ENCODE data around the gene C11orf58.

C11orf58 gene

GRCh38 chr11:16786131-16786530 lies 47.7 kb downstream of the C11orf58 start:
- DNase-seq, result no peak

- DNase-seq, result no peak
These were observed 48.7 kb downstream of the C11orf58 start for GRCh38 chr11:16787035-16787742.

- DNase-seq, result no peak
These were observed 50.0 kb downstream of the C11orf58 start for GRCh38 chr11:16788141-16789062.

DNA sequence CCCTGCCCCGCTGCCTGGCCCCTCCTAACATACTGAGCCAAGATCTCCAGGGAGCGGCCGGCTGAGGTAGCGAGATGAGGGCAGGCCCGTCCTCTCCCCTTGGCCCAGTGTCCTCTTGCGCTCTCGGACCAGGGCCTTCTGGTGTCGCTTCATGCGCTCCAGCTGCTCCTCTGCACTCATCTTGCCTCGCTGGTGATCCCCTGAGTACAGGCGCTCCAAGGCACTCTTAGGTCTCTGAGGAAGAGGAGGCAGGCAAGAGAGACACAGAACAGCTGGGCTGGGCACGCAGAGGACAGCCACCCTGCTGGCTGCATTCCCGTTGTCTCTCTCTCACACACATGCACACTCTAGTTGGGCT lies 50.6 kb downstream of the C11orf58 start:
- DNase-seq, result no peak

DNA sequence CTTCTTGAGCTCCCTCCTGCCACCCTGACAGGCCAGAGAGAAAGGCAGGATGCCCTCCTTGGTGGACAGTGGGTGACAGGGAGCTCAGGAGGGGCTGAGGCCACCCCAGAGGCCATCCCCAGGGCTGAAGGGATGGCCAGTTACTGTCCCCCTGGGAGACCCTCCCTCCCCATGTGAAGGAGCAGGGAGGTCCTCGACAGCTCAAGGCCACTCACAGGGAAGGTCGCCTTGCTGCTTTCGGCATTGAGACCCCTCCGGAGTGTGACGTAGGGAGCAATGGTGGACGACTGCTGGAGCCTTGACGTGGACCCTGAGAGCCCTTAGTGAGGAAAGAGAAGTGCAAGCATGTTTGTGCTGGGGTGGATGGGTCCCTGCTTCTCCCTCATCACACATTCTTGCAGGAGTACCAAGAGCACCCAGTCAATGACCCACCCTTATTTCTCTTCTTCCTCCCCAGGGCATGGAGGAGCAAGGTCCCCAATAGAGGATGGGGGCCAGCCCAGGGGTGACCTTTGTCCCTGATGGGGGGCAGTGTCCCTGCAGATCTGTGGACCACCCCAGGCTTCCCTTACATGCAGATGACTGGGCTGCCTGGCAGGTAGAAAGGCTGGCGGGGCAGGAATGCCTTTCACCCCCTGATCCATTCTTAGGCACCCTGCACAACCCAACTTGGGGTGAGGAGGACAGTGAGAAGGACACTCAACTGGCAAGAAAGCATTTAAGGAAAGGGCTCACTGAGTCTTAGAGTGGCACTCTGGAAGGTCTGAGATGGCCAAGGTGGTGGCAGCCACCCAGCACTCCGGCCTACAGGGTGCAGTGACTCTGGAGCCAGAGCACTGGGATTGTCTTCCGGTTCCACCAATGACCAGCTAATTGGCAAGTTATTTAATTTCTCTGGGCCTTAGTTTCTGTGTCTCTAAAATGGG lies 51.4 kb downstream of the C11orf58 start:
- no peak for DNase-seq

DNA sequence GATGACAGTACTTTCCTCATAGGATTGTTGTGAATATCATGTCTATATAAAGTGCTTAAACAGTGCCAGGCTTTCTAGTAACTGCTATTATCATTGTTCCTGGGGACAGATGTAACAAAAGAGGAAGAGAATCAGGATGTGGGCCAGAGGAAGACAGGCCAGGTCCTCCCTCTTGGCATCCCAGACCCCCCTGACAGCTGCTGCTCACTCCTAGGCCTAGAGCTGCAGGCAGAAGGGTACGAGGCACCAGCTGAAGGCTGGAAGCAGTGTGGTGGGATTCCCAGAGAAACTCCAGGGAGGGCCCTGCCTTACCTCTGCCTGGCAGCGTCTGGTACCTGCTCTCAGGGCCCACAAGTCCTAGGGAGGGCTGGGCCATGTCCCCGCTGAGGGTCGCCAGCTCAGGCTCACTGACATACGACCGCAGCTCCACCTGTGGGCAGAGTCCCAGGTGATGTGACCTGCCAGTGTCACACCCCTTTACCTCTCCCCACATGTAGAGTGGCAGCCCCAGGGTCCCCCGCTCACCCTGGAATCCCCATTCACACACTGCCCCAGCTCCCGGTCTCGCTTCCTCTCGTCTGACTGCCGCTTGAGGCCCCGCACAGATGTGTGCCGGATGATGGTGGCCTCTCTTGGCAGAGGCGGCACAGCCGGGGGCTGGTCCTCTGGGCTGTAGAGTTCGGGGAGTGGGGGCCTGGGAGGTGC lies 52.2 kb downstream of the C11orf58 start:
- DNase-seq, result no peak

DNA sequence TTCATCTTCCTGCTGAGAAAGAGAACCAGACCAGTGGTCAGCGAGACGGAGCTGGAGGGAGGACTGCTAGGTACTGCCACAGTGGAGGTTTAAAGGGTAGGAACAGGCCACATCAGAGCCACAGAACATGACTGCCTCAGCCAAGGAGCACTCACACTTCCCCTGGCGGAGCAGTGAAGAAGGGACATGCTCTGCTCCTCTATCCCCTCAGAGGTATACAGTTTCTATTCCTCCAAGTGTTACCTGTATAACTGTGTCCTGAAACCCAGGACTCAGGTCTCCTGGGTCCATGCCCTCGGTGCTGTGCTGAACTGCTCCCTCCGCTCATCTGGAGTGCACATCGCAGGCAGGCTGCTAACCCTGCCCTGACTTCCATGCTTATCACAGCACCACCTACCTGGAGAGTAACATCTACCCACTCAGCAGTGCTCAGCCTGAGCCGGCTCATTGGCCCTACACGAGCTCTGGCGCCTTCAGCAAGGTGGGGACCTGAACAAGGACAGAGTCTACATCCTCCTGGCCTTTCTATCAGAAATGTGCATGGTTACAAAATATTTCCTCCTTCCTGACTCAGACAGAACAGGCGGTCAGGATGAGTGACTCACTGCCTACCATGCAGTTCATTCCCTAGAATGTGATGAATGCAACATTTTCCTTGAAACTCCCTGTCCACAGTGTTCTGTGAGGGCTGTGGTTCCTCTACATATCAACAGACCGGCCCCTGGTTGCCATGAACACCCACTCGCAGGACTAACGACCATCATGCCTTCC lies 52.9 kb downstream of the C11orf58 start:
- no peak for DNase-seq

GRCh38 chr11:16792426-16792825 lies 54.0 kb downstream of the C11orf58 start:
- DNase-seq, result no peak

- no peak for DNase-seq
These were observed 54.6 kb downstream of the C11orf58 start for GRCh38 chr11:16793009-16793408.

- no peak for DNase-seq
These were observed 55.1 kb downstream of the C11orf58 start for GRCh38 chr11:16793511-16793910.

DNA sequence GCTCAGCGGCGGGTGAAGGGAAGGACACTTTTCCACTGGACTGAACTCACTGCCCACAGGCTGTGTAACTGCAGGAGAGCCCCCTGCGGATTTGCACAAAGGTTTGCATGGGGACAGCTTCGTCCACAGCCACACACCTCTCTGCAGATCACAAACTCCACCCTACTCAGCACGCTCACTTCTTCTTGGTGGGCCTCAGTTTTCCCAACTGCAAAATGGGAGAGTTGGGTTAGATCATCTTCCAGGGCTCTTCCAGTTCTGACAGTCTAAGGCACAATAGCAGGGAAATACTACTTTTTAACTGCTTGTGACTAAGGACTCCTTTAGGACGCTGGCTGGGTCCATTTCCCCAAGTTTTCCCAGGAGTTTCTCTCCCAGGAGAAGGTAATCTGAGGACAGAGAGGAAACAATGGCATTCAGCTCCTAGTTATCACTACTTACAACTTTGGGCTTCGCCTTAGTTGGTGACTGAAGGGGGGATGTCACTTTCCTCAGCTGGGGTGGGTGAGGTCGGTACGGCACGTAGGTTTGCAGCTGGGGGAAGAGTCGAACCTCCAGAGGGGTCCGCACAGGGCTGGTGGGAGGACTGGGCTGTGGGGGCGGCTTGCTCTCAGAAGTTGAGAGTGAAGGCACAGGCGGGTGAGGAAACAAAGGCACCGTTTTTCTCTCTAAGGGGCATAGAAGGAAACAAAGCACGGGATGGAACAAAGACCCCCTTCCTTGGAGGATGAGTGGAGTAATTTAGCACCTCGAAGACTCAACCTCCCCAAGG lies 55.8 kb downstream of the C11orf58 start:
- DNase-seq, result no peak

GRCh38 chr11:16795146-16795545 lies 56.7 kb downstream of the C11orf58 start:
- DNase-seq, result no peak

DNA sequence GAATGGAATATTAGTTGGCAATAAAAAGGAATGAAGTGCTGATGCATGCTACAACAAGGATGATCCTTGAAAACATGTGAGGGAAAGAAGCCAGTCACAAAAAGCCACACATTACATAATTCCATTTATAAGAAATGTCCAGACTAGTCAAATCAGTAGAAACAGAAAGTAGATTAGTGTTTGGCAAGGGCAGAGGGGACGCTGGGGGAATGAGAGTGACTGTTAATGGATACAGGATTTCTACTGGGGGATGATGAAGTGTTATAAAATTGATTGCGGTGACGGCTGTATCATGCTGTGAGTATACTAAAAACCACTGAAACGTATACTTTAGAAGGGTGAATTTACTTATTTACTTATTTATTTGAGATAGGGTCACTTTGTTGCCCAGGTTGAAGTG lies 57.9 kb downstream of the C11orf58 start:
- no peak for DNase-seq

GRCh38 chr11:16797776-16798175 lies 59.3 kb downstream of the C11orf58 start:
- no peak for DNase-seq

- DNase-seq, result no peak
These were observed 60.8 kb downstream of the C11orf58 start for GRCh38 chr11:16799221-16799620.

- no peak for DNase-seq
These were observed 61.4 kb downstream of the C11orf58 start for GRCh38 chr11:16799890-16800289.

DNA sequence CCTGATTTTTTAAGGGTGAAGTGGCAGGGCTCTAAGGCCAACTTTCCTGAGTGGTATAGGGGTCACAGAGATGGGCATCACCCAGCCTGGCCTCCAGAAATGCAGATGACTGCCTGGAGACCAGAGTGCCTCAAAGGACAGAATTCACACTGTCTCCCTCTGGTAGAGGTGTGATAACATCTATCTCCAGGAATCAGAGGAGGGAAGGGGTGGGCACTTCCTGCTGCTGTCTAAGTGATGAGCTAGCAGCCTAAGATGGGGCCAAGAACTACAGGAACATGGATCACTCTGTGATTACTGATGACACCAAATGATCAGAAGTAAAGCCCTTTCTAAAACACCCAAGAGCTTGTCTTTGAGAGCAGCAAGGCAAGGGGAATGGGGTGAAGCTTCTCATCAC lies 61.9 kb downstream of the C11orf58 start:
- DNase-seq, result no peak

GRCh38 chr11:16801288-16801980 lies 63.0 kb downstream of the C11orf58 start:
- no peak for DNase-seq

DNA sequence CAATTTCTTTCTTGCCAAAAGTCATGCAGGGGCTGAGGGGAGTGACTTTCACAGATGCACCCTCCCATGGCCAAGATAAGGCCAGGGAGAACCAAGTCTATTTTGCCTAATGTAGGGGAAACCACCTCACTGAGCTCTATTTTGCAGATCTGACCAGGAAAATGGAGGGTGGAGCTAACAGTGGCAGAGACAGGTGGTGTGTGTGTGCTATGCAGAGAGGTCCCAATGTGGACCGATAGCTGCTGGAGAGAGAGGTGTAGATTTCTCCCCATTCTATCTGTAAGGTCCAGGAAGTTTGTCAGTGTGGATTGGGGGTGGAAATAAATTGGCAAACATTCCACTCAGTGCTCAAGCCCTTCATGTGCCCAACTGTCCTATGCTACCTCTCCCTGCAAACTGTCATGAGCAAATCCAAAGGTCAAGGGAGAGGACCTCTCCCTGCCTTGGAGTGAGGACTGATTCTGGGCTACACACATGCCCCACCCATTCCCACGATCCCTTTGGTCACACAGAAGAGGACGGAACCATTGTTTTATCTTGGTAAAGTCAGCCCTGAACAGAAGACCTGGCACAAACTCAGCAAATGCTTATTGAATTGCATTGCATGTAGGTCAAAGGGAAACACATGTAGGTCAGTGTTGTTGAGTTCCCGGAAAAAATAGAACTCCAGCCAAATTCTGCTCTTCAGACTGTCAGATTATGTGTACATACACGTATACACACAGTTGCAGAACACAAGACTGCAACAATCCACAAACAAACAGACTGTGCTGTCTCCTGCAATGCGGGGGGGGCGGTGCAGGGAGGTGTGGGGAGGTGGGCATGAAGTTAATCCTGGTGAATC lies 65.9 kb downstream of the C11orf58 start:
- no peak for DNase-seq

Data from NCI-H187 treated with DMSO at 0.1 percent for 48 hours (cell line).